RWPE2 (cell line): ENCODE data around the gene CTAGE9.

Source experiments
- ATAC-seq: fragments of 200-7000 bp; cut with Tn5 transposase; 3 replicates; pipeline ENCODE4 v1.9.1; 2021; ENCODE audit warnings: low read depth
- DNase-seq: peaks from one replicate; pipeline ENCODE4 v3.0.0-alpha.2; 2020; ENCODE audit warnings: low spot score
- H3K27ac ChIP-seq: fragments of 450-650 bp; 2 replicates; pipeline ENCODE4 v1.5.1; 2017; ENCODE audit warnings: mild to moderate bottlenecking; ENCODE audit not compliant: poor library complexity, severe bottlenecking
- H3K27me3 ChIP-seq: fragments of 250-450 bp; sonication (Bioruptor Pico); 2 replicates; pipeline ENCODE4 v1.5.1; 2021; ENCODE audit warnings: mild to moderate bottlenecking, moderate library complexity; ENCODE audit not compliant: insufficient read depth, poor library complexity, severe bottlenecking
- H3K36me3 ChIP-seq: fragments of 250-450 bp; sonication (Bioruptor Pico); 2 replicates; pipeline ENCODE4 v1.5.1; 2020; ENCODE audit warnings: low read depth, mild to moderate bottlenecking, moderate library complexity
- H3K4me1 ChIP-seq: fragments of 250-450 bp; sonication (Bioruptor Pico); 2 replicates; pipeline ENCODE4 v1.5.1; 2021; ENCODE audit warnings: mild to moderate bottlenecking, moderate library complexity; ENCODE audit not compliant: insufficient read depth, poor library complexity, severe bottlenecking
- H3K4me3 ChIP-seq: fragments of 250-450 bp; sonication (Bioruptor Pico); 2 replicates; pipeline ENCODE4 v1.5.1; 2021; ENCODE audit warnings: mild to moderate bottlenecking, moderate library complexity; ENCODE audit not compliant: severe bottlenecking
- H3K9me3 ChIP-seq: fragments of 250-450 bp; sonication (Bioruptor Pico); 2 replicates; pipeline ENCODE4 v1.5.1; 2021; ENCODE audit warnings: mild to moderate bottlenecking, moderate library complexity; ENCODE audit not compliant: severe bottlenecking
- TF ChIP-seq, protein P1 (sequence below): fragments of 450-650 bp; IDR thresholded peaks from one replicate; pipeline ENCODE4 v1.5.1; 2017; ENCODE audit warnings: mild to moderate bottlenecking, moderate library complexity; ENCODE audit not compliant: poor library complexity, severe bottlenecking

CTAGE9 gene

GRCh38 chr6:131736811-131737210 lies 26.0 kb upstream of the CTAGE9 start:
- Histone ChIP-seq H3K27me3 (no peaks in the 10 kb centered on the region), H3K9me3 (no peaks in the 10 kb centered on the region), H3K4me3 (no peak overlapping the region), H3K27ac (no peak overlapping the region), H3K4me1 (no peaks in the 10 kb centered on the region), H3K36me3 (no peaks in the 10 kb centered on the region)
- DNase-seq: no peak
- ATAC-seq: no peak
- TF ChIP-seq, protein P1, sequence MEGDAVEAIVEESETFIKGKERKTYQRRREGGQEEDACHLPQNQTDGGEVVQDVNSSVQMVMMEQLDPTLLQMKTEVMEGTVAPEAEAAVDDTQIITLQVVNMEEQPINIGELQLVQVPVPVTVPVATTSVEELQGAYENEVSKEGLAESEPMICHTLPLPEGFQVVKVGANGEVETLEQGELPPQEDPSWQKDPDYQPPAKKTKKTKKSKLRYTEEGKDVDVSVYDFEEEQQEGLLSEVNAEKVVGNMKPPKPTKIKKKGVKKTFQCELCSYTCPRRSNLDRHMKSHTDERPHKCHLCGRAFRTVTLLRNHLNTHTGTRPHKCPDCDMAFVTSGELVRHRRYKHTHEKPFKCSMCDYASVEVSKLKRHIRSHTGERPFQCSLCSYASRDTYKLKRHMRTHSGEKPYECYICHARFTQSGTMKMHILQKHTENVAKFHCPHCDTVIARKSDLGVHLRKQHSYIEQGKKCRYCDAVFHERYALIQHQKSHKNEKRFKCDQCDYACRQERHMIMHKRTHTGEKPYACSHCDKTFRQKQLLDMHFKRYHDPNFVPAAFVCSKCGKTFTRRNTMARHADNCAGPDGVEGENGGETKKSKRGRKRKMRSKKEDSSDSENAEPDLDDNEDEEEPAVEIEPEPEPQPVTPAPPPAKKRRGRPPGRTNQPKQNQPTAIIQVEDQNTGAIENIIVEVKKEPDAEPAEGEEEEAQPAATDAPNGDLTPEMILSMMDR: no peak

- Histone ChIP-seq H3K9me3 (no peaks in the 10 kb centered on the region), H3K4me3 (no peak overlapping the region), H3K27ac (no peak overlapping the region), H3K4me1 (no peaks in the 10 kb centered on the region), H3K27me3 (no peaks in the 10 kb centered on the region), H3K36me3 (no peaks in the 10 kb centered on the region)
- ATAC-seq (no peak), DNase-seq (no peak)
- TF ChIP-seq, protein P1: no peak
Observed at GRCh38 chr6:131736003-131736596, 25.3 kb upstream of the CTAGE9 start.

- DNase-seq (no peak), ATAC-seq (no peak)
- TF ChIP-seq, protein P1: no peak
- H3K27ac ChIP-seq: no peak overlapping the region
- H3K9me3 ChIP-seq: no peaks in the 10 kb centered on the region
- no peaks in the 10 kb centered on the region for H3K36me3 ChIP-seq
- no peak overlapping the region for H3K4me3 ChIP-seq
- no peaks in the 10 kb centered on the region for H3K4me1 ChIP-seq
- no peaks in the 10 kb centered on the region for H3K27me3 ChIP-seq
Observed at GRCh38 chr6:131733376-131734016, 22.7 kb upstream of the CTAGE9 start.

GRCh38 chr6:131731224-131731623 lies 20.4 kb upstream of the CTAGE9 start:
- no peak overlapping the region for H3K27ac ChIP-seq
- ATAC-seq (no peak), DNase-seq (no peak)
- TF ChIP-seq, protein P1: no peak
- H3K9me3 ChIP-seq: no peaks in the 10 kb centered on the region
- H3K36me3 ChIP-seq: no peaks in the 10 kb centered on the region
- H3K27me3 ChIP-seq: no peaks in the 10 kb centered on the region
- no peak overlapping the region for H3K4me3 ChIP-seq
- no peaks in the 10 kb centered on the region for H3K4me1 ChIP-seq

- H3K4me3 ChIP-seq: no peak overlapping the region
- no peak overlapping the region for H3K27ac ChIP-seq
- no peak for ATAC-seq
- H3K27me3 ChIP-seq: no peaks in the 10 kb centered on the region
- no peak for DNase-seq
- TF ChIP-seq, protein P1: no peak
- no peaks in the 10 kb centered on the region for H3K36me3 ChIP-seq
- no peaks in the 10 kb centered on the region for H3K4me1 ChIP-seq
- H3K9me3 ChIP-seq: no peaks in the 10 kb centered on the region
Observed at GRCh38 chr6:131730264-131730663, 19.4 kb upstream of the CTAGE9 start.
